Gastrocnemius medialis (tissue), 4 donors: Measurements from ENCODE around the gene AUTS2.

Experiments
- CTCF ChIP-seq, 5 experiments: fragments of 450-650 bp in 3 of 5; fragments of 200-600 bp in 2 of 5; sonication (generic) in 2 of 5; IDR thresholded peaks in 4 of 5; conservative IDR thresholded peaks in 1 of 5; 1 replicate in 4 of 5; 2 replicates in 1 of 5; pipeline ENCODE4 v1.5.1; 2016 to 2019; ENCODE audit warnings: antibody characterized with exemption in 5 of 5, mild to moderate bottlenecking in 3 of 5, moderate library complexity in 3 of 5
- POLR2A ChIP-seq, 2 donors: fragments of 450-650 bp; IDR thresholded peaks; one replicate each; pipeline ENCODE4 v1.6.1; 2017; ENCODE audit warnings: antibody characterized with exemption in 2 of 2, mild to moderate bottlenecking in 2 of 2, moderate library complexity in 2 of 2

- TF ChIP-seq POLR2A (IDR thresholded peaks at IDR 0.05): no peak
- no peak for TF ChIP-seq CTCF (IDR thresholded peaks at IDR 0.05 in 4 of 5, conservative IDR thresholded peaks at IDR 0.05 in 1 of 5)
These were observed 535.9 kb downstream of the AUTS2 start for GRCh38 chr7:70134029-70134770.
